Activated naive CD4-positive, alpha-beta T cell treated with anti-CD3 and anti-CD28 coated beads, Interleukin-2, amount 10 ng/mL, durations not matched to agents 7 days and 5 days (primary cell): ENCODE results near the gene AQP1.

Experiments
- CTCF ChIA-PET: fragments of 350-600 bp; sonication (Branson Sonifier 250); formaldehyde crosslinking; loops from one replicate; lab custom pipeline; 2021; ENCODE audit warnings: antibody characterized with exemption; lab: Charles Lee
- DNase-seq: peaks from one replicate; pipeline ENCODE4 v3.0.0-alpha.2; 2020
- H3K27ac Mint-ChIP-seq: one replicate; pipeline ENCODE4 v1.8.0; 2021; ENCODE audit warnings: mild to moderate bottlenecking, moderate library complexity, mixed read lengths
- H3K27me3 Mint-ChIP-seq: one replicate; pipeline ENCODE4 v1.8.0; 2021; ENCODE audit warnings: mild to moderate bottlenecking, mixed read lengths
- H3K36me3 Mint-ChIP-seq: one replicate; pipeline ENCODE4 v1.8.0; 2021; ENCODE audit warnings: mixed read lengths
- H3K4me1 Mint-ChIP-seq: one replicate; pipeline ENCODE4 v1.8.0; 2021; ENCODE audit warnings: mixed read lengths
- H3K4me3 Mint-ChIP-seq: one replicate; pipeline ENCODE4 v1.8.0; 2021; ENCODE audit warnings: mild to moderate bottlenecking, moderate library complexity, mixed read lengths
- H3K9me3 Mint-ChIP-seq: one replicate; pipeline ENCODE4 v1.8.0; 2021; ENCODE audit warnings: mixed read lengths

Gene AQP1

GRCh38 chr7:30935569-30935877, 23.9 kb downstream of the AQP1 start:
- Mint-ChIP-seq H3K4me1 (no peaks in the 10 kb centered on the region), H3K36me3 (no peaks in the 10 kb centered on the region), H3K27me3 (peaks cover 36% of the 10 kb centered on the region), H3K4me3 (no peak overlapping the region), H3K27ac (no peak overlapping the region), H3K9me3 (no peaks in the 10 kb centered on the region)
- no peak for DNase-seq
- CTCF ChIA-PET = interaction anchor here (0.9 to 1.8 kb wide), 5 partner anchors 9 to 188 kb away, joined by 3 to 6 read pairs (median 3); no protein-coding TSS in a partner anchor

GRCh38 chr7:30936650-30937245, 25.1 kb downstream of the AQP1 start:
- DNase-seq = no peak
- CTCF ChIA-PET = interaction anchor here (1.7 to 4.3 kb wide), 2 partner anchors 37 to 47 kb away, joined by 3 to 72 read pairs; no protein-coding TSS in a partner anchor
- H3K4me1 Mint-ChIP-seq = no peaks in the 10 kb centered on the region
- no peak overlapping the region for H3K4me3 Mint-ChIP-seq
- H3K36me3 Mint-ChIP-seq = no peaks in the 10 kb centered on the region
- no peak overlapping the region for H3K27ac Mint-ChIP-seq
- H3K9me3 Mint-ChIP-seq = no peaks in the 10 kb centered on the region
- H3K27me3 Mint-ChIP-seq = peaks cover 36% of the 10 kb centered on the region

GRCh38 chr7:30937416-30937815, 25.8 kb downstream of the AQP1 start:
- no peak overlapping the region for H3K4me3 Mint-ChIP-seq
- no peaks in the 10 kb centered on the region for H3K36me3 Mint-ChIP-seq
- peaks cover 36% of the 10 kb centered on the region for H3K27me3 Mint-ChIP-seq
- H3K4me1 Mint-ChIP-seq = no peaks in the 10 kb centered on the region
- CTCF ChIA-PET = interaction anchor here (1.8 to 4.3 kb wide), 3 partner anchors 19 to 45 kb away, joined by 8 to 72 read pairs (median 8); no protein-coding TSS in a partner anchor
- no peaks in the 10 kb centered on the region for H3K9me3 Mint-ChIP-seq
- H3K27ac Mint-ChIP-seq = no peak overlapping the region
- DNase-seq = no peak

GRCh38 chr7:30938435-30939316, 27.0 kb downstream of the AQP1 start:
- Mint-ChIP-seq H3K27me3 (peaks cover 36% of the 10 kb centered on the region), H3K27ac (no peak overlapping the region), H3K36me3 (no peaks in the 10 kb centered on the region), H3K4me1 (no peaks in the 10 kb centered on the region), H3K4me3 (no peak overlapping the region), H3K9me3 (no peaks in the 10 kb centered on the region)
- CTCF ChIA-PET = interaction anchor here (0.6 to 4.3 kb wide), 18 partner anchors 8 to 701 kb away, joined by 3 to 72 read pairs (median 5); no protein-coding TSS in a partner anchor
- DNase-seq = peak; percentile 74

GRCh38 chr7:30941582-30942323, 30.1 kb downstream of the AQP1 start:
- H3K27me3 Mint-ChIP-seq = peaks cover 29% of the 10 kb centered on the region
- CTCF ChIA-PET = interaction anchor here (1.1 kb wide), 1 partner anchor 12 kb away, joined by 3 read pairs; no protein-coding TSS in a partner anchor
- H3K36me3 Mint-ChIP-seq = no peaks in the 10 kb centered on the region
- no peaks in the 10 kb centered on the region for H3K4me1 Mint-ChIP-seq
- H3K4me3 Mint-ChIP-seq = no peak overlapping the region
- peaks cover 5% of the 10 kb centered on the region for H3K9me3 Mint-ChIP-seq
- no peak for DNase-seq
- no peak overlapping the region for H3K27ac Mint-ChIP-seq

- CTCF ChIA-PET = no interaction called here
- Mint-ChIP-seq H3K9me3 (peaks cover under 1% of the 10 kb centered on the region), H3K36me3 (no peaks in the 10 kb centered on the region), H3K4me1 (no peaks in the 10 kb centered on the region), H3K27me3 (peaks cover 32% of the 10 kb centered on the region), H3K27ac (no peak overlapping the region), H3K4me3 (no peak overlapping the region)
- no peak for DNase-seq
Measured at GRCh38 chr7:30950197-30950596, 38.5 kb downstream of the AQP1 start.

GRCh38 chr7:30954914-30955313, 43.3 kb downstream of the AQP1 start:
- Mint-ChIP-seq H3K27ac (no peak overlapping the region), H3K36me3 (no peaks in the 10 kb centered on the region), H3K9me3 (no peaks in the 10 kb centered on the region), H3K27me3 (peaks cover 31% of the 10 kb centered on the region), H3K4me3 (no peak overlapping the region), H3K4me1 (no peaks in the 10 kb centered on the region)
- DNase-seq = no peak
- CTCF ChIA-PET = no interaction called here

GRCh38 chr7:30956704-30957103, 45.1 kb downstream of the AQP1 start:
- DNase-seq = no peak
- Mint-ChIP-seq H3K36me3 (no peaks in the 10 kb centered on the region), H3K27me3 (peaks cover 22% of the 10 kb centered on the region), H3K9me3 (no peaks in the 10 kb centered on the region), H3K27ac (no peak overlapping the region), H3K4me1 (no peaks in the 10 kb centered on the region), H3K4me3 (no peak overlapping the region)
- CTCF ChIA-PET = interaction anchor here (0.8 kb wide), 1 partner anchor 18 kb away, joined by 3 read pairs; no protein-coding TSS in a partner anchor

- Mint-ChIP-seq H3K27ac (no peak within 1 kb of the TSS), H3K4me3 (no peak within 1 kb of the TSS)
- CTCF ChIA-PET = no interaction called here
Measured at GRCh38 chr7:30963842-30964241, 52.2 kb downstream of the AQP1 start, which contains the start of gene GHRHR. Gene GHRHR (plus strand): TSS chr7:30963953. CDS start chr7:30964069, 116 bp downstream.

GRCh38 chr7:30965372-30965771, 53.7 kb downstream of the AQP1 start:
- Mint-ChIP-seq H3K9me3 (no peaks in the 10 kb centered on the region), H3K36me3 (no peaks in the 10 kb centered on the region), H3K4me3 (no peak overlapping the region), H3K27ac (no peak overlapping the region), H3K27me3 (peaks cover 13% of the 10 kb centered on the region), H3K4me1 (no peaks in the 10 kb centered on the region)
- CTCF ChIA-PET = no interaction called here
- DNase-seq = no peak

More at GRCh38 chr7:30963842-30964241, 52.2 kb downstream of the AQP1 start, which contains the start of gene GHRHR:
- no peak for DNase-seq
- Mint-ChIP-seq H3K9me3 (no peaks in the 10 kb centered on the region), H3K36me3 (no peaks in the 10 kb centered on the region), H3K27me3 (peaks cover 13% of the 10 kb centered on the region), H3K4me1 (no peaks in the 10 kb centered on the region)

GRCh38 chr7:30965883-30966282, 54.2 kb downstream of the AQP1 start:
- no peaks in the 10 kb centered on the region for H3K36me3 Mint-ChIP-seq
- CTCF ChIA-PET = no interaction called here
- DNase-seq = no peak
- no peak overlapping the region for H3K4me3 Mint-ChIP-seq
- H3K27ac Mint-ChIP-seq = no peak overlapping the region
- H3K27me3 Mint-ChIP-seq = peaks cover 13% of the 10 kb centered on the region
- no peaks in the 10 kb centered on the region for H3K4me1 Mint-ChIP-seq
- no peaks in the 10 kb centered on the region for H3K9me3 Mint-ChIP-seq

- DNase-seq = no peak
- no peak overlapping the region for H3K4me3 Mint-ChIP-seq
- no peaks in the 10 kb centered on the region for H3K36me3 Mint-ChIP-seq
- CTCF ChIA-PET = interaction anchor here (1.4 kb wide), 1 partner anchor 154 kb away, joined by 3 read pairs; no protein-coding TSS in a partner anchor
- peaks cover 28% of the 10 kb centered on the region for H3K27me3 Mint-ChIP-seq
- H3K27ac Mint-ChIP-seq = no peak overlapping the region
- H3K9me3 Mint-ChIP-seq = no peaks in the 10 kb centered on the region
- no peaks in the 10 kb centered on the region for H3K4me1 Mint-ChIP-seq
Measured at GRCh38 chr7:30968294-30968693, 56.6 kb downstream of the AQP1 start.

- CTCF ChIA-PET = interaction anchor here (6.2 to 10.6 kb wide), 2 partner anchors 14 to 31 kb away, joined by 40 to 72 read pairs; no protein-coding TSS in a partner anchor
- DNase-seq = no peak
- peaks cover 27% of the 10 kb centered on the region for H3K27me3 Mint-ChIP-seq
- no peaks in the 10 kb centered on the region for H3K4me1 Mint-ChIP-seq
- no peaks in the 10 kb centered on the region for H3K36me3 Mint-ChIP-seq
- H3K4me3 Mint-ChIP-seq = no peak overlapping the region
- no peak overlapping the region for H3K27ac Mint-ChIP-seq
- no peaks in the 10 kb centered on the region for H3K9me3 Mint-ChIP-seq
Measured at GRCh38 chr7:30968747-30969603, 57.3 kb downstream of the AQP1 start.
